Neural progenitor cell (in vitro differentiated cells): ENCODE results near the gene ISG15. TPM values are rescaled to one million over a fixed set of nuclear protein-coding genes. Genes with fewer than 3 reads are reported as not detected.
A peak's percentile ranks its signal among the peaks of the same experiment; 100 is the strongest.

Experiments used
- DNase-seq: peaks from one replicate; pipeline ENCODE4 v3.0.0-alpha.2; 2016; ENCODE audit warnings: low spot score
- H2AFZ ChIP-seq: fragments of 200-600 bp; sonication (generic); replicated peaks from 2 replicates; pipeline ENCODE4 v1.6.1; 2016; ENCODE audit warnings: antibody characterized with exemption
- H3F3A ChIP-seq: fragments of 200-600 bp; sonication (generic); 2 replicates; pipeline ENCODE4 v1.6.1; 2016; ENCODE audit warnings: antibody characterized with exemption, low read depth
- H3K27ac ChIP-seq: fragments of 200-600 bp; sonication (generic); 2 replicates; pipeline ENCODE4 v1.5.1; 2016; ENCODE audit warnings: mild to moderate bottlenecking
- H3K27me3 ChIP-seq: fragments of 200-600 bp; sonication (generic); 2 replicates; pipeline ENCODE4 v1.6.1; 2016; ENCODE audit warnings: mild to moderate bottlenecking, moderate library complexity
- H3K36me3 ChIP-seq: fragments of 200-600 bp; sonication (generic); 2 replicates; pipeline ENCODE4 v1.5.1; 2016
- H3K4me1 ChIP-seq: fragments of 200-600 bp; sonication (generic); 2 replicates; pipeline ENCODE4 v1.6.1; 2016; ENCODE audit warnings: mixed run types
- H3K4me2 ChIP-seq: fragments of 200-600 bp; sonication (generic); 2 replicates; pipeline ENCODE4 v1.6.1; 2016
- H3K4me3 ChIP-seq: fragments of 200-600 bp; sonication (generic); 2 replicates; pipeline ENCODE4 v1.5.1; 2016
- H3K79me2 ChIP-seq: fragments of 200-600 bp; sonication (generic); 2 replicates; pipeline ENCODE4 v1.6.1; 2016; ENCODE audit warnings: low read depth
- H3K9ac ChIP-seq: fragments of 200-600 bp; sonication (generic); 2 replicates; pipeline ENCODE4 v1.6.1; 2016
- H3K9me3 ChIP-seq: fragments of 200-600 bp; sonication (generic); 2 replicates; pipeline ENCODE4 v1.5.1; 2016; ENCODE audit warnings: low read depth
- H4K20me1 ChIP-seq: fragments of 200-600 bp; sonication (generic); 2 replicates; pipeline ENCODE4 v1.6.1; 2016; ENCODE audit warnings: low read depth
- H3K27ac Mint-ChIP-seq: 3 replicates; pipeline ENCODE4 v1.8.0; 2021; ENCODE audit warnings: mixed read lengths
- H3K27me3 Mint-ChIP-seq: 2 replicates; pipeline ENCODE4 v1.8.0; 2022; ENCODE audit warnings: low read depth, mild to moderate bottlenecking, inconsistent platforms, moderate library complexity, mixed read lengths; ENCODE audit not compliant: insufficient read depth
- H3K36me3 Mint-ChIP-seq: 3 replicates; pipeline ENCODE4 v1.8.0; 2021; ENCODE audit warnings: mixed read lengths
- H3K4me1 Mint-ChIP-seq: 3 replicates; pipeline ENCODE4 v1.8.0; 2021; ENCODE audit warnings: mixed read lengths
- H3K4me3 Mint-ChIP-seq: 3 replicates; pipeline ENCODE4 v1.8.0; 2021; ENCODE audit warnings: mild to moderate bottlenecking, moderate library complexity, mixed read lengths
- H3K9me3 Mint-ChIP-seq: 3 replicates; pipeline ENCODE4 v1.8.0; 2020; ENCODE audit warnings: mixed read lengths
- EZH2 ChIP-seq: fragments of 200-600 bp; sonication (generic); IDR thresholded peaks from 2 replicates; pipeline ENCODE4 v1.6.1; 2017; ENCODE audit warnings: antibody characterized with exemption, mild to moderate bottlenecking, moderate library complexity
- EZH2phosphoT487 ChIP-seq: fragments of 200-600 bp; sonication (generic); IDR thresholded peaks from 2 replicates; pipeline ENCODE4 v1.6.1; 2017; ENCODE audit warnings: antibody characterized with exemption
- total RNA-seq: library from RNA; depleted of rRNA; stranded (reverse); fragments of >200 nt; gene quantifications from 2 replicates; pipeline ENCODE4 v1.2.3, GENCODE V29; 2015; ENCODE audit warnings: low replicate concordance
- TF ChIP-seq, protein P1 (sequence below): fragments of 200-600 bp; sonication (generic); IDR thresholded peaks from 2 replicates; pipeline ENCODE4 v1.5.1; 2017; ENCODE audit warnings: antibody characterized with exemption, mild to moderate bottlenecking

ISG15 gene
- total RNA-seq: 22.4 and 33.6 TPM in 2 replicates

DNA sequence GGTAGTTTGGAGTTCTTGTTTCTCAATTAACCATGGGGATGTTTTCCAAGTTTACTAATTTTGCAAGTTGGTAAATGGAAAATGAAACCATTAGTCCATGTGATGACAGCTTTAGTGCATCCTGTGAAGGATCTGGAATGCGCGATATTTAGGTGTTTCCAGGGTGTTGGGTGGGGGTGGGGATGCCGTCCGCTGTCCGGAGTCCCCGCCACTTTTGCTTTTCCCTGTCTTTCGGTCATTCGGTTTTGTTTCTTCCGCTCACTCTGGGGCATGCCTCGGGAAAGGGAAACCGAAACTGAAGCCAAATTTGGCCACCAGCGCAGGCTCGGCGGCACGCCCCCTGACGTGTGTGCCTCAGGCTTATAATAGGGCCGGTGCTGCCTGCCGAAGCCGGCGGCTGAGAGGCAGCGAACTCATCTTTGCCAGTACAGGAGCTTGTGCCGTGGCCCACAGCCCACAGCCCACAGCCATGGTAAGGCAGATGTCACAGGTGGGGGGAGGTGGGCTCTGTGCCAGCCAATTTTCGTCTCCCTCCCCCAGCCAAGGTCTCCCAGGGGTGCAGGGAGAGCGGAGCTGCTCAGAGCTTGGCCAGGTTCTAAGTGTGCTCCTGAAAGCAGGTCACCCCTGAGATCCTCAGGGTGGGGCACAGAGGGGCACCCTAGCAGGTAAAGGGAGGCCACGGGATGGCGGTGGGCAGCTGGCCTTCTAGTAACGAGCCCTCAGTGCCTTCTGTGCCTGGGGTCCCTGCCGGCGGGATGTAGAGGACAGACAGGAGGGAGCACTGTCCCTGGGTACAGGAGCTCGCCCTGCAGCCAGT, at the start of gene ISG15:
Gene ISG15 (plus strand): TSS at position 393 of the 817 bp plus-strand sequence. CDS start 77 bp downstream, at position 470.
- peaks cover 2% of the 10 kb centered on the region for H3K36me3 Mint-ChIP-seq
- H3K4me3 Mint-ChIP-seq: peak within 1 kb of the TSS; percentile 89
- peak within 1 kb of the TSS; percentile 32 for H3K9ac ChIP-seq
- H3K27me3 Mint-ChIP-seq: peaks cover 2% of the 10 kb centered on the region
- peak within 1 kb of the TSS; percentile 92 for H3K4me2 ChIP-seq
- no peaks in the 10 kb centered on the region for H3K9me3 ChIP-seq
- H3K4me3 ChIP-seq: peak within 1 kb of the TSS; percentile 48
- no peaks in the 10 kb centered on the region for H3K36me3 ChIP-seq
- peak within 1 kb of the TSS; percentile 99 for H3K27ac Mint-ChIP-seq
- no peaks in the 10 kb centered on the region for H3K27me3 ChIP-seq
- no peaks in the 10 kb centered on the region for H3K79me2 ChIP-seq
- H3K9me3 Mint-ChIP-seq: peaks cover 2% of the 10 kb centered on the region
- no peak for TF ChIP-seq EZH2
- no peak for TF ChIP-seq EZH2phosphoT487
- TF ChIP-seq, protein P1, sequence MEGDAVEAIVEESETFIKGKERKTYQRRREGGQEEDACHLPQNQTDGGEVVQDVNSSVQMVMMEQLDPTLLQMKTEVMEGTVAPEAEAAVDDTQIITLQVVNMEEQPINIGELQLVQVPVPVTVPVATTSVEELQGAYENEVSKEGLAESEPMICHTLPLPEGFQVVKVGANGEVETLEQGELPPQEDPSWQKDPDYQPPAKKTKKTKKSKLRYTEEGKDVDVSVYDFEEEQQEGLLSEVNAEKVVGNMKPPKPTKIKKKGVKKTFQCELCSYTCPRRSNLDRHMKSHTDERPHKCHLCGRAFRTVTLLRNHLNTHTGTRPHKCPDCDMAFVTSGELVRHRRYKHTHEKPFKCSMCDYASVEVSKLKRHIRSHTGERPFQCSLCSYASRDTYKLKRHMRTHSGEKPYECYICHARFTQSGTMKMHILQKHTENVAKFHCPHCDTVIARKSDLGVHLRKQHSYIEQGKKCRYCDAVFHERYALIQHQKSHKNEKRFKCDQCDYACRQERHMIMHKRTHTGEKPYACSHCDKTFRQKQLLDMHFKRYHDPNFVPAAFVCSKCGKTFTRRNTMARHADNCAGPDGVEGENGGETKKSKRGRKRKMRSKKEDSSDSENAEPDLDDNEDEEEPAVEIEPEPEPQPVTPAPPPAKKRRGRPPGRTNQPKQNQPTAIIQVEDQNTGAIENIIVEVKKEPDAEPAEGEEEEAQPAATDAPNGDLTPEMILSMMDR: no peak
- peak; percentile 92 for DNase-seq
- H3K4me1 ChIP-seq: peaks cover 23% of the 10 kb centered on the region
- peak within 1 kb of the TSS; percentile 84 for H2AFZ ChIP-seq
- H3K4me1 Mint-ChIP-seq: peaks cover 26% of the 10 kb centered on the region
- no peak within 1 kb of the TSS for H3K27ac ChIP-seq
- H3F3A ChIP-seq: peaks cover 27% of the 10 kb centered on the region
- no peaks in the 10 kb centered on the region for H4K20me1 ChIP-seq

DNA sequence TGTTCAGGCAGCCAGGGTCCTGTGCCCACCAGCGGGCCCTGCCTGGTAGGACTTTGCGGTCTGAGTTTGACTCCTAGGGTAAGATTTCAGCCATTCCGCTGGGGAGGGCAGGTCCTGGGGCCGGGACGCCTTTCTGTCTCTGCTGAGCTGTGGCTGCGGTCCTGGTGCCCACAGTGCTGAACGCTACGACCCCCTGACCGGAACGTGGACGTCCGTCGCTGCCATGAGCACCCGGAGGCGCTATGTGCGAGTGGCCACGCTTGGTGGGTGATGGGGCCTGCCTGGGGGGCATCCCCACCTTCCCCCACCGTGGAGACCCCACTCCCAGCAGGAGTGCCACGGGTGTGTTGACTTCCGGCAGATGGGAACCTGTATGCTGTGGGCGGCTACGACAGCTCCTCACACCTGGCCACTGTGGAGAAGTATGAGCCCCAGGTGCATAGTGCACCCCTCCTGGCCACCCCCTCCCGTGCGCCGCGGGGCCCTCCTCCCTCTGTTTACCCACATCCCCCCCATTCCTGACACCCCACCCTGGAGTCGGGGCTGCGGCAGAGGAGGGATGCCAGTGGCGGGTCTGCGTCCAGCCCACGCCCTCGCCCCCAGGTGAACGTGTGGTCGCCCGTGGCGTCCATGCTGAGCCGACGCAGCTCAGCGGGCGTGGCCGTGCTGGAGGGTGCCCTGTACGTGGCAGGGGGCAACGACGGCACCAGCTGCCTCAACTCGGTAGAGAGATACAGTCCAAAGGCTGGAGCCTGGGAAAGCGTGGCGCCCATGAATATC, 49.4 kb upstream of the ISG15 start:
- no peaks in the 10 kb centered on the region for H3K4me1 Mint-ChIP-seq
- DNase-seq: no peak
- no peak overlapping the region for H3K27ac Mint-ChIP-seq
- H3K9me3 ChIP-seq: no peaks in the 10 kb centered on the region
- H3K9ac ChIP-seq: no peak overlapping the region
- no peak overlapping the region for H3K4me3 Mint-ChIP-seq
- peaks cover 1% of the 10 kb centered on the region for H3K79me2 ChIP-seq
- no peak overlapping the region for H3K27ac ChIP-seq
- no peak overlapping the region for H3K4me3 ChIP-seq
- H3K4me2 ChIP-seq: no peak overlapping the region
- no peak overlapping the region for H2AFZ ChIP-seq
- TF ChIP-seq, protein P1: no peak
- TF ChIP-seq EZH2: no peak
- TF ChIP-seq EZH2phosphoT487: no peak
- H4K20me1 ChIP-seq: peaks cover 45% of the 10 kb centered on the region
- H3K27me3 Mint-ChIP-seq: peaks cover 35% of the 10 kb centered on the region
- no peaks in the 10 kb centered on the region for H3K9me3 Mint-ChIP-seq
- H3K27me3 ChIP-seq: peaks cover 72% of the 10 kb centered on the region
- no peaks in the 10 kb centered on the region for H3K36me3 ChIP-seq
- peaks cover 4% of the 10 kb centered on the region for H3K36me3 Mint-ChIP-seq
- peaks cover 5% of the 10 kb centered on the region for H3F3A ChIP-seq
- peaks cover 5% of the 10 kb centered on the region for H3K4me1 ChIP-seq

DNA sequence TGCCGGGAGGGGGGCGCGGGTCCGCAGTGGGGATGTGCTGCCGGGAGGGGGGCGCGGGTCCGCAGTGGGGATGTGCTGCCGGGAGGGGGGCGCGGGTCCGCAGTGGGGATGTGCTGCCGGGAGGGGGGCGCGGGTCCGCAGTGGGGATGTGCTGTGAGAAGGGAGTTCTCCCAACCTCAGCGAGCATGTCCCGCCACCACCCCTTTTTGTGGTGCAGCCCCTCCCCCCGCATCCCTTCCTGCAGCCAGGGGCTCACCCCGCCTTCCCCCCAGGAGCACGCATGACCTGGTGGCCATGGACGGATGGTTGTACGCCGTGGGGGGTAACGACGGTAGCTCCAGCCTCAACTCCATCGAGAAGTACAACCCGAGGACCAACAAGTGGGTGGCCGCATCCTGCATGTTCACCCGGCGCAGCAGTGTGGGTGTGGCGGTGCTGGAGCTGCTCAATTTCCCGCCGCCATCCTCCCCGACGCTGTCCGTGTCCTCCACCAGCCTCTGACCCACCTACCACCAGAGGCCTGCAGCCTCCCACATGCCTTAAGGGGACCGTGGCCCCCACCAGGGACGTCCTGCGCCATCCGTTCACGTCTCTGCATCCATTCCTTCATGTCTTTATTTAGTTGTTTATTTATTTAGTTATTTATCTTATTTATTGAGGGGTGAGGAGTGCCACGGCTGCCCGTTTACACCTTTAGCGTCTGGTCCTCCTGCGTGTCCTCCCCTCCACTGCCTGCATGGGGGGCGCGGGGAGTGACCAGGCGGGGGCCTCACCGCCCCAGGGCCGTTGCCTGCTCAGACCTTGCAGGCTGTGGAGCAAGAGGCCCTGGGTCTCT, 48.4 kb upstream of the ISG15 start:
- peaks cover 2% of the 10 kb centered on the region for H3K9me3 Mint-ChIP-seq
- H3K27ac ChIP-seq: no peak overlapping the region
- no peaks in the 10 kb centered on the region for H3K36me3 ChIP-seq
- H3K27ac Mint-ChIP-seq: no peak overlapping the region
- no peaks in the 10 kb centered on the region for H3K79me2 ChIP-seq
- H3K4me3 ChIP-seq: no peak overlapping the region
- no peak overlapping the region for H2AFZ ChIP-seq
- peaks cover 43% of the 10 kb centered on the region for H3K27me3 Mint-ChIP-seq
- H4K20me1 ChIP-seq: peaks cover 45% of the 10 kb centered on the region
- no peak for DNase-seq
- H3K4me2 ChIP-seq: no peak overlapping the region
- peaks cover 13% of the 10 kb centered on the region for H3F3A ChIP-seq
- H3K9me3 ChIP-seq: no peaks in the 10 kb centered on the region
- peaks cover 74% of the 10 kb centered on the region for H3K27me3 ChIP-seq
- peaks cover 5% of the 10 kb centered on the region for H3K4me1 ChIP-seq
- H3K36me3 Mint-ChIP-seq: peaks cover 4% of the 10 kb centered on the region
- peak overlapping the region; percentile 50 for H3K4me3 Mint-ChIP-seq
- no peak overlapping the region for H3K9ac ChIP-seq
- TF ChIP-seq, protein P1: no peak
- no peak for TF ChIP-seq EZH2phosphoT487
- no peak for TF ChIP-seq EZH2
- no peaks in the 10 kb centered on the region for H3K4me1 Mint-ChIP-seq
